ENCODE measurements around the gene SULT1A4.
"Not testable (repeated sequence)": the region's sequence is repeated elsewhere in the genome, so short reads cannot be mapped to it uniquely, and the experiment has no call there.

The SULT1A4 gene

GRCh38 chr16:29467654-29468366 lies 8.1 kb downstream of the SULT1A4 start:
- not testable (repeated sequence) for H3K9me3 ChIP-seq (ENCODE audit: severe bottlenecking); H3K27me3 ChIP-seq (ENCODE audit: insufficient read depth, poor library complexity, severe bottlenecking); H3K27ac ChIP-seq (ENCODE audit: poor library complexity, severe bottlenecking); H3K4me1 ChIP-seq (ENCODE audit: insufficient read depth, poor library complexity, severe bottlenecking); DNase-seq (ENCODE audit: low spot score); H3K4me3 ChIP-seq (ENCODE audit: severe bottlenecking); H3K36me3 ChIP-seq (ENCODE audit: low read depth)
- peak; percentile 69 for ATAC-seq (ENCODE audit: low read depth)

- not testable (repeated sequence) for H3K4me1 ChIP-seq (ENCODE audit: insufficient read depth, poor library complexity, severe bottlenecking); H3K36me3 ChIP-seq (ENCODE audit: low read depth); H3K27me3 ChIP-seq (ENCODE audit: insufficient read depth, poor library complexity, severe bottlenecking); H3K4me3 ChIP-seq (ENCODE audit: severe bottlenecking); H3K27ac ChIP-seq (ENCODE audit: poor library complexity, severe bottlenecking); H3K9me3 ChIP-seq (ENCODE audit: severe bottlenecking)
- peak; percentile 85 for ATAC-seq (ENCODE audit: low read depth)
- peak; percentile 81 for DNase-seq (ENCODE audit: low spot score)
These were observed 9.9 kb downstream of the SULT1A4 start for GRCh38 chr16:29469660-29470059.

DNA sequence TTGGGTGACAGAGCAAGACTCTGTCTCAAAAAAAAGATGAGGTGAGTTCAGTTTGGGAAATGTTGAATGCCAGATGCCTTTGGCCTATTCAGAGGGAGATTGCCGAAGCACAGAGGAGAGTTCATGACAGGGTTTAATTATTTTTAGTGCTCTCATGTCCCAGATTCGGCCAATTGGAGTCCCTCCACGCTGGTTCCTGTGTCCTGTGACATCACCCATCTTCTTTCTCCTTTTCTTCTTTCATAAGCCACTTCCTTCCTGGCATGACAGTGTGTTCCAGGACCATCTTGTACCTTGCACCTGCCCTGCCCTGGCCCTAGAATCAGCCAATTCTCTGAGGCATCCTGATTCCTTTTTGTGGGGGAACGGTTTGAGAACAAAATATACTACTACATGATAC lies 12.4 kb downstream of the SULT1A4 start:
- H3K27me3 ChIP-seq (ENCODE audit: insufficient read depth, poor library complexity, severe bottlenecking); DNase-seq (ENCODE audit: low spot score); H3K4me1 ChIP-seq (ENCODE audit: insufficient read depth, poor library complexity, severe bottlenecking); H3K4me3 ChIP-seq (ENCODE audit: severe bottlenecking); H3K9me3 ChIP-seq (ENCODE audit: severe bottlenecking); ATAC-seq (ENCODE audit: low read depth); H3K36me3 ChIP-seq (ENCODE audit: low read depth); H3K27ac ChIP-seq (ENCODE audit: poor library complexity, severe bottlenecking): not testable (repeated sequence)

- not testable (repeated sequence) for H3K27me3 ChIP-seq (ENCODE audit: insufficient read depth, poor library complexity, severe bottlenecking); H3K9me3 ChIP-seq (ENCODE audit: severe bottlenecking); ATAC-seq (ENCODE audit: low read depth); H3K4me3 ChIP-seq (ENCODE audit: severe bottlenecking); H3K36me3 ChIP-seq (ENCODE audit: low read depth); H3K27ac ChIP-seq (ENCODE audit: poor library complexity, severe bottlenecking); H3K4me1 ChIP-seq (ENCODE audit: insufficient read depth, poor library complexity, severe bottlenecking)
- peak; percentile 19 for DNase-seq (ENCODE audit: low spot score)
These were observed 22.6 kb downstream of the SULT1A4 start for GRCh38 chr16:29482276-29482675.

DNA sequence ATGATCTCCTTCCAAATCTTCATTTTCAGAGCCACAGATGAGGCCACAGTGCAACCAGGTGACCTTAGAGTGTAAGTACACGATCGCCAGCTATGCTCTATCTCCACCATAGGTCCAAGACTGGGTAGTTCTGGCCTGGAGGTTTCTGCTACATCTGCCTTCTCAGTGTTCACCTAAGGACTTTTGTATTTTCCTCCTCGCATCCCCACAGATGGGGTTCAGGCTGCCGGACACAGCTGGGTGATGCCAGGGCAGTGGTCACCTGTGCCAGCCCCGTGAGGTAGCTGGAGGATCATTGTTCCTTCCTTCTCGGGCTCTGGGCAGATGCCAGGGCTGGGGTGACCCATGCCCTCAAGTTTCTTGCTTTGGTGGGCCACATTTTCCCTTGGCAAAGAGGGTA lies 46.6 kb downstream of the SULT1A4 start, which contains the start of gene NPIPB12:
NPIPB12 (minus strand) TSS at position 101 of the 400 bp plus-strand sequence.
- H3K9me3 ChIP-seq (ENCODE audit: severe bottlenecking); DNase-seq (ENCODE audit: low spot score); ATAC-seq (ENCODE audit: low read depth); H3K27me3 ChIP-seq (ENCODE audit: insufficient read depth, poor library complexity, severe bottlenecking); H3K4me3 ChIP-seq (ENCODE audit: severe bottlenecking); H3K4me1 ChIP-seq (ENCODE audit: insufficient read depth, poor library complexity, severe bottlenecking); H3K36me3 ChIP-seq (ENCODE audit: low read depth): not testable (repeated sequence)
- H3K27ac ChIP-seq (ENCODE audit: poor library complexity, severe bottlenecking): peak within 1 kb of the TSS; percentile 17
